Upper lobe of left lung (tissue), 6 donors: ENCODE results near the gene SMTNL2. TPM values are rescaled to one million over a fixed set of nuclear protein-coding genes. Genes with fewer than 3 reads are reported as not detected.

Experiments
- ATAC-seq, 2 donors: fragments of 200-7000 bp; cut with Tn5 transposase; one replicate each; pipeline ENCODE4 v1.9.1; 2022; ENCODE audit warnings: mild to moderate bottlenecking in 2 of 2, moderate library complexity in 2 of 2; ENCODE audit not compliant: low FRiP score in 2 of 2
- DNase-seq, 2 donors: peaks; one replicate each; pipeline ENCODE4 v3.0.0-alpha.2; 2019 to 2020
- H3K27ac ChIP-seq, 4 donors: fragments of 200-600 bp; sonication (generic); one replicate each; pipeline ENCODE4 v1.5.1; 2016 to 2019
- H3K27me3 ChIP-seq, 4 donors: fragments of 200-600 bp; sonication (generic); one replicate each; pipeline ENCODE4 v1.5.1; 2017 to 2019
- H3K36me3 ChIP-seq, 4 donors: fragments of 200-600 bp; sonication (generic); one replicate each; pipeline ENCODE4 v1.5.1; 2016 to 2019
- H3K4me1 ChIP-seq, 4 donors: fragments of 200-600 bp; sonication (generic); one replicate each; pipeline ENCODE4 v1.5.1; 2018 to 2019
- H3K4me3 ChIP-seq, 4 donors: fragments of 200-600 bp; sonication (generic); one replicate each; pipeline ENCODE4 v1.5.1; 2017 to 2019; ENCODE audit warnings: mild to moderate bottlenecking in 2 of 4, moderate library complexity in 1 of 4
- H3K9me3 ChIP-seq, 4 donors: fragments of 200-600 bp; sonication (generic); one replicate each; pipeline ENCODE4 v1.5.1; 2018 to 2019
- EP300 ChIP-seq, 4 donors: sonication (generic); formaldehyde crosslinking; IDR thresholded peaks; one replicate each; pipeline ENCODE4 v1.5.1; 2017; ENCODE audit warnings: antibody characterized with exemption in 4 of 4, control low read depth in 2 of 4
- POLR2A ChIP-seq, 4 donors: fragments of 450-650 bp; IDR thresholded peaks; one replicate each; pipeline ENCODE4 v1.5.1; 2016 to 2017; ENCODE audit warnings: antibody characterized with exemption in 4 of 4, mild to moderate bottlenecking in 2 of 4
- POLR2AphosphoS5 ChIP-seq, 2 donors: sonication (generic); formaldehyde crosslinking; IDR thresholded peaks; one replicate each; pipeline ENCODE4 v1.5.1; 2017; ENCODE audit warnings: antibody characterized with exemption in 2 of 2
- WGBS, 2 donors: methylation state at CpG; one replicate each; pipeline ENCODE4 v1.1.5; 2017 to 2018; 5-methylcytosine and 5-hydroxymethylcytosine counted together
- total RNA-seq, 6 donors: library from RNA; depleted of rRNA in 4 of 6; stranded (reverse); fragments of >200 nt in 4 of 6; gene quantifications; one replicate each; pipeline versions ENCODE4 v1.1.0 to v1.2.1, GENCODE V29; 2016 to 2021
- TF ChIP-seq, protein P1 (sequence below), 6 experiments: fragments of 450-650 bp in 4 of 6; fragments of 200-600 bp in 2 of 6; sonication (generic) in 2 of 6; IDR thresholded peaks; one replicate each; pipeline ENCODE4 v1.5.1; 2016 to 2019; ENCODE audit warnings: antibody characterized with exemption in 6 of 6
- donor health status: DM: no; HTN: no; CAD: no; lungs with moderate emphysema.
- donor health status: DM: no; HTN: yes; CAD: no; lungs with severe emphysema.

SMTNL2 gene
- 1 to 10 TPM in 5 of 6 donors, under 1 TPM in 1; 0.49 to 7.3 (median 3.6) TPM for total RNA-seq

DNA sequence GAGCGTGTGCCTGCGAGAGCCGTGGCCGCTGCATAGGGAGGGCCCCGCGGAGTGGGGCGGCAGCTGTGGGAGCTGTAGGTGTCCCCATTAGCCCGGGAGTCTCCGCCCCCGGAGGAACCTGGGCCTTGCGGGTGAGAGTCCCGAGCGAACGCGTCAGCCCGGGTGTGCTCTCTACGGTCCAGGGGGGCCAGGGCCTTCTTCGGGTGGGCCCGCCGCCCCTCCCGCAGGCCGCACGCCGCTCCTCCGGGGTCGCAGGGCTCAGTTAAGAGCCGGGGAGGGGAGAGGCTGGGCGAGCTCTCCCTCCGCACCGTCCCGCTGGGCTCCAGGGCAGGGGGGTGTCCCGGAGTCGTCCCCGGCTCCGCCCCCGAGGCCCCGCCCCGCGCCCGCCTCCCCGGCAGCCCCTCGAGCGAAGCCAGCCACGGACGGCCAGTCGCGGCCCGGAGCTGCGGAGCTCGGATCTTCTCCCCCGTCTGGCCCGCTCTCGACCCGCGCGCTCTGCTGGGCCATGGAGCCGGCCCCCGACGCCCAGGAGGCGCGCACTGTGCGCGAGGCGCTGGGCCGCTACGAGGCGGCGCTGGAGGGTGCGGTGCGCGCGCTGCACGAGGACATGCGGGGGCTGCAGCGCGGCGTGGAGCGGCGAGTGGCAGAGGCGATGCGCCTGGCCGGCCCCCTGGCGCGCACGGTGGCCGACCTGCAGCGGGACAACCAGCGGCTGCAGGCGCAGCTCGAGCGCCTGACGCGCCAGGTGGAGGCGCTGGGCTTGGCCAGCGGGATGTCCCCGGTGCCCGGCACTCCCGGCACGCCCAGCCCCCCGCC lies at the start of gene SMTNL2:
SMTNL2 (plus strand) TSS at position 429 of the 816 bp plus-strand sequence; CDS start at position 506, 77 bp downstream.
- Histone ChIP-seq H3K27ac (peak within 1 kb of the TSS; percentile 39 to 73 (median 48)), H3K9me3 (no peaks in the 10 kb centered on the region), H3K27me3 (peaks cover 0 to 17% (median 5%) of the 10 kb centered on the region in 4 donors), H3K4me1 (peaks cover 13 to 20% (median 15%) of the 10 kb centered on the region in 4 donors), H3K4me3 (peak within 1 kb of the TSS; percentile 14 to 64 (median 52)), H3K36me3 (no peaks in the 10 kb centered on the region)
- WGBS, 2 donors: 0% methylated on average over 12 of the region's 100 CpGs; no CpG with 5 or more reads in 1 of the 2 donors
- TF ChIP-seq POLR2A (IDR thresholded peaks at IDR 0.05): peak in 2 of 4 donors; percentile 6 to 24
- no peak for TF ChIP-seq EP300 (IDR thresholded peaks at IDR 0.05)
- TF ChIP-seq, protein P1, sequence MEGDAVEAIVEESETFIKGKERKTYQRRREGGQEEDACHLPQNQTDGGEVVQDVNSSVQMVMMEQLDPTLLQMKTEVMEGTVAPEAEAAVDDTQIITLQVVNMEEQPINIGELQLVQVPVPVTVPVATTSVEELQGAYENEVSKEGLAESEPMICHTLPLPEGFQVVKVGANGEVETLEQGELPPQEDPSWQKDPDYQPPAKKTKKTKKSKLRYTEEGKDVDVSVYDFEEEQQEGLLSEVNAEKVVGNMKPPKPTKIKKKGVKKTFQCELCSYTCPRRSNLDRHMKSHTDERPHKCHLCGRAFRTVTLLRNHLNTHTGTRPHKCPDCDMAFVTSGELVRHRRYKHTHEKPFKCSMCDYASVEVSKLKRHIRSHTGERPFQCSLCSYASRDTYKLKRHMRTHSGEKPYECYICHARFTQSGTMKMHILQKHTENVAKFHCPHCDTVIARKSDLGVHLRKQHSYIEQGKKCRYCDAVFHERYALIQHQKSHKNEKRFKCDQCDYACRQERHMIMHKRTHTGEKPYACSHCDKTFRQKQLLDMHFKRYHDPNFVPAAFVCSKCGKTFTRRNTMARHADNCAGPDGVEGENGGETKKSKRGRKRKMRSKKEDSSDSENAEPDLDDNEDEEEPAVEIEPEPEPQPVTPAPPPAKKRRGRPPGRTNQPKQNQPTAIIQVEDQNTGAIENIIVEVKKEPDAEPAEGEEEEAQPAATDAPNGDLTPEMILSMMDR (IDR thresholded peaks at IDR 0.05): no peak
- peak in 1 of 2 donors; percentile 58 for TF ChIP-seq POLR2AphosphoS5 (IDR thresholded peaks at IDR 0.05)
- DNase-seq (peak in 1 of 2 donors; percentile 94), ATAC-seq (peak in 1 of 2 donors; percentile 63)

DNA sequence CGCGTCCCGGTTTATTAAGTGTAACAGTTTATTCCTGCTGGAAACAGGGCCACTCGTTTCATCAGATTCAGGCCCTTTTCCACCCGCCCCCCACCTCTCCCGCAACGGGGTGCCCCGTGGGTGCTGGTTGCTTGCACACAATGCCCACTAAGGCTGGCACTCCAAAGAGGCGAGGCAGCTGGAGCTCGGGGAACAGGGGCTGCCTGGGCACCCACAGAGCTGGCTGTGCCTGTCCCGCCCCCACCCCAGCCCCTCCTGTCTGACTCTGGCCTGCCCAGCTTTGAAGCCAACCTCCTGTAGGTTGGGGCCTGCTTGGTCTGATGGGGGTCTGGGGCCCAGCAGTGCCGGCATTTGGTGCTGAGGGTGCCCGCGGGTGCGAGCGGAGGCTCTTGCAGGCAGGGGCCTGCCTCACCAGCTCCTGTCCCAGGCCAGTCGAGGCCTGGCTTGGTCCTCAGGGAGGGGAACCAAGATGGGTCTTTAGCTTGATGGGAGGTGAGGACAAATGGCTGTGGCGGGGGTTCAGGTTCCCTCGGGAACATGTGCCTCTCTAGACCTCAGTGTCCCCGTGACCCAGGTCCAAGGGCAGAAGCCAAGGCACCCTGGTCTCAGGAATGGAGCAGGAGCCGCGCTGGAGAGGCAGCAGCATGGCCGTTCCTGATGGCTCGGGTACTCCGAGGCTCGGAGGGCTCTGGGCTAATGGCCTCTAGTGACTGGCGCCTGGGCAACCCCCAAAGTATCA lies 49.2 kb upstream of the SMTNL2 start:
- no peaks in the 10 kb centered on the region for H3K9me3 ChIP-seq
- WGBS, 2 donors: 73 to 81% methylated on average over 11 to 24 of the region's 27 CpGs
- TF ChIP-seq POLR2AphosphoS5 (IDR thresholded peaks at IDR 0.05) (no peak), POLR2A (IDR thresholded peaks at IDR 0.05) (no peak), EP300 (IDR thresholded peaks at IDR 0.05) (no peak)
- TF ChIP-seq, protein P1 (IDR thresholded peaks at IDR 0.05): no peak
- H3K27ac ChIP-seq: peak overlapping the region; percentile 84 to 91 (median 88)
- H3K4me3 ChIP-seq: no peak overlapping the region
- H3K36me3 ChIP-seq: peaks cover 0 to 44% (median 19%) of the 10 kb centered on the region in 4 donors
- H3K4me1 ChIP-seq: peaks cover 68 to 96% (median 92%) of the 10 kb centered on the region in 4 donors
- no peak for ATAC-seq
- peak in 1 of 2 donors; percentile 65 for DNase-seq
- no peaks in the 10 kb centered on the region for H3K27me3 ChIP-seq

DNA sequence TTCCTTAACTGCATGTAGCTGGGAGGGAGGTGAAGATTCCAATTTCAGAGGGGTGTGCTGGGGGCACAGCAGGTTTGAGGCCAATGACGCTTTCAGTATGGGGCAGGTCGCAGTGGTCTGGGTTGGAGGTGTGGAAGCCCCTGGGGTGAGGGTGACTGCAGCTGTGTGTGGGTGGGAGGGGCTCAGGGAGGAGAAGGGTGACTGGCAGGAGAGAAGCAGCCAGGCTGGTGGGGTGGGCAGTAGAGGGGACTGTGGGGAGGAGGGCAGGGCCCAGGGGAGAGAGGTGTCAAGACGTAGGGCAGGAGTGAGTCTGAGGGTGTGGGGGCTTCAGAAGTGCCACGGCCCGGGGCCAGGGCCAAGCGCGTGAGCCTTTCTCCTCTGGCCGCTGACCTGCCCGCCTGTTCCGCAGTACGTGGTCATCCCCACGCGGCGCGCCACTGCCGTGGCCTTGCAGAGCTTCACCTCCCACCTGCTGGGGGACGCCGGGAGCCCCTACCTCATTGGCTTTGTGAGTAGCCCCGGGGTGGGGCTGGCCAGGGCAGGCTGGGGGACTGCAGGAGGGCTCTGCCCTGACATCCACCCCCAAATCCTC lies 48.6 kb upstream of the SMTNL2 start:
- TF ChIP-seq, protein P1 (IDR thresholded peaks at IDR 0.05): no peak
- TF ChIP-seq EP300 (IDR thresholded peaks at IDR 0.05): no peak
- no peak for TF ChIP-seq POLR2AphosphoS5 (IDR thresholded peaks at IDR 0.05)
- no peak for TF ChIP-seq POLR2A (IDR thresholded peaks at IDR 0.05)
- Histone ChIP-seq H3K36me3 (peaks cover 0 to 49% (median 22%) of the 10 kb centered on the region in 4 donors), H3K27me3 (no peaks in the 10 kb centered on the region), H3K9me3 (no peaks in the 10 kb centered on the region), H3K27ac (peak overlapping the region; percentile 84 to 91 (median 88)), H3K4me1 (peaks cover 72 to 97% (median 92%) of the 10 kb centered on the region in 4 donors), H3K4me3 (no peak overlapping the region)
- DNase-seq (peak in 1 of 2 donors; percentile 85), ATAC-seq (no peak)
- 76 to 88% methylated on average over 12 to 19 of the region's 19 CpGs for WGBS, 2 donors

DNA sequence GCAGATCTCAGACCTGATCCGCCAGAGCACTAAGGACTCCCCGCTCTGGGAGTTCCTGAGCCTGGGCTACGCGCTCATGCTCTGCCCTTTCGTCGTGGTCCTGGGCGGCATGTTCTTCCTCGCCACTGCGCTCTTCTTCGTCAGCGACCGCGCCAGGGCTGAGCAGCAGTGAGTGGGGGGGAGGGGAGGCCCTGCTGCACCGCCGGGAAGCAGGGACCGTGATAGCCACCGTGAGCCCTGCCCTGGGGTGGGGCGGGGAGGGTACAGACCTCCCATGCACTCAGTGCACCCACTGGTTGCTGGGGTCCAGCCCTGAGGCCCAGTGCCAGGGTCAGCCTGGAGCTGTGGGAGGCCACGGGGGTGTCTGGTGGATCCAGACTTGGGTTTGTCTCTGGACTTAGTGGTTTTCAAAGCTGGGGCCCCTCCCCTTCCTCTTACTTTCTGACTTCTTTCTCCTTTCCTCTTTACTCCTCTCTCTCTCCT lies 48.0 kb upstream of the SMTNL2 start:
- Histone ChIP-seq H3K4me3 (no peak overlapping the region), H3K27ac (peak overlapping the region; percentile 84 to 91 (median 88)), H3K4me1 (peaks cover 76 to 97% (median 94%) of the 10 kb centered on the region in 4 donors), H3K9me3 (no peaks in the 10 kb centered on the region), H3K36me3 (peaks cover under 1 to 51% (median 24%) of the 10 kb centered on the region in 4 donors), H3K27me3 (no peaks in the 10 kb centered on the region)
- WGBS, 2 donors: 33 to 58% methylated on average over 7 of the region's 19 CpGs
- DNase-seq (peak in 1 of 2 donors; percentile 76), ATAC-seq (no peak)
- TF ChIP-seq POLR2AphosphoS5 (IDR thresholded peaks at IDR 0.05): no peak
- no peak for TF ChIP-seq POLR2A (IDR thresholded peaks at IDR 0.05)
- TF ChIP-seq EP300 (IDR thresholded peaks at IDR 0.05): no peak
